ENCODE measurements around the gene JAKMIP3. TPM values are rescaled to one million over a fixed set of nuclear protein-coding genes. Genes with fewer than 3 reads are reported as not detected.

Gene JAKMIP3
- total RNA-seq, 1 donor from 2014 or later, result 1.7 TPM

- no peak for DNase-seq
- H3K36me3 ChIP-seq, result no peaks in the 10 kb centered on the region
- H3K27me3 ChIP-seq (ENCODE audit: low read depth), result peaks cover 17% of the 10 kb centered on the region
- intact Hi-C loops (cut with micrococcal nuclease), result no loop called here
- TF ChIP-seq, protein P1, sequence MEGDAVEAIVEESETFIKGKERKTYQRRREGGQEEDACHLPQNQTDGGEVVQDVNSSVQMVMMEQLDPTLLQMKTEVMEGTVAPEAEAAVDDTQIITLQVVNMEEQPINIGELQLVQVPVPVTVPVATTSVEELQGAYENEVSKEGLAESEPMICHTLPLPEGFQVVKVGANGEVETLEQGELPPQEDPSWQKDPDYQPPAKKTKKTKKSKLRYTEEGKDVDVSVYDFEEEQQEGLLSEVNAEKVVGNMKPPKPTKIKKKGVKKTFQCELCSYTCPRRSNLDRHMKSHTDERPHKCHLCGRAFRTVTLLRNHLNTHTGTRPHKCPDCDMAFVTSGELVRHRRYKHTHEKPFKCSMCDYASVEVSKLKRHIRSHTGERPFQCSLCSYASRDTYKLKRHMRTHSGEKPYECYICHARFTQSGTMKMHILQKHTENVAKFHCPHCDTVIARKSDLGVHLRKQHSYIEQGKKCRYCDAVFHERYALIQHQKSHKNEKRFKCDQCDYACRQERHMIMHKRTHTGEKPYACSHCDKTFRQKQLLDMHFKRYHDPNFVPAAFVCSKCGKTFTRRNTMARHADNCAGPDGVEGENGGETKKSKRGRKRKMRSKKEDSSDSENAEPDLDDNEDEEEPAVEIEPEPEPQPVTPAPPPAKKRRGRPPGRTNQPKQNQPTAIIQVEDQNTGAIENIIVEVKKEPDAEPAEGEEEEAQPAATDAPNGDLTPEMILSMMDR (IDR thresholded peaks at IDR 0.05; ENCODE audit: borderline replicate concordance), result no peak
- peaks cover 23% of the 10 kb centered on the region for H3K9me3 ChIP-seq (replicated peaks)
- no peaks in the 10 kb centered on the region for H3K4me1 ChIP-seq
- H3K27ac ChIP-seq (replicated peaks), result no peak overlapping the region
- no peak overlapping the region for H3K4me3 ChIP-seq
Measured at GRCh38 chr10:132050191-132050590, 15.6 kb upstream of the JAKMIP3 start.

DNA sequence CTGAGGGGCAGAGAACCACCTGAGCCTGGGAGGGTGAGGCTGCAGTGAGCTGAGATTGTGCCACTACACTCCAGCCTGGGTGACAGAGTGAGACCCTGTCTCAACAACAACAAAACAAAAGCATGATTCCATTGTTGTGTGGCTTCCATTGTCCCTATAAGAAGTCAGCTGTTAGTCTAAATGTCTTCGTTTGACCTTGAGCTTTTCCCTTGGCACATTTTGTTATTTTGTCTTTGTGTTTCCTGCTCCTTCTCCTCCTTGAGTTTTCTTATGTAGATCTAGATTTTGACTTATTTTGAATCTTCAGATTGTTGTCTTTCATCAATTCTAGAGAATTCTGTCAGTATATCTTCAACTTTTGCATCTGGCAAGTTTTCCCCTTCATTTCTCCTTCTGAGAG is 13.6 kb upstream of the JAKMIP3 start:
- Histone ChIP-seq H3K27ac (replicated peaks) (no peak overlapping the region), H3K27me3 (ENCODE audit: low read depth) (peaks cover 21% of the 10 kb centered on the region), H3K36me3 (no peaks in the 10 kb centered on the region), H3K4me3 (no peak overlapping the region), H3K4me1 (no peaks in the 10 kb centered on the region), H3K9me3 (replicated peaks) (peaks cover 23% of the 10 kb centered on the region)
- TF ChIP-seq, protein P1 (IDR thresholded peaks at IDR 0.05; ENCODE audit: borderline replicate concordance), result no peak
- intact Hi-C loops (cut with micrococcal nuclease), result no loop called here
- DNase-seq, result no peak

- peaks cover 26% of the 10 kb centered on the region for H3K27me3 ChIP-seq (ENCODE audit: low read depth)
- TF ChIP-seq, protein P1 (IDR thresholded peaks at IDR 0.05; ENCODE audit: borderline replicate concordance), result no peak
- H3K27ac ChIP-seq (replicated peaks), result no peak overlapping the region
- no peak overlapping the region for H3K4me3 ChIP-seq
- DNase-seq, result no peak
- intact Hi-C loops (cut with micrococcal nuclease), result no loop called here
- no peaks in the 10 kb centered on the region for H3K36me3 ChIP-seq
- H3K4me1 ChIP-seq, result no peaks in the 10 kb centered on the region
- peaks cover 23% of the 10 kb centered on the region for H3K9me3 ChIP-seq (replicated peaks)
Measured at GRCh38 chr10:132054564-132054963, 11.2 kb upstream of the JAKMIP3 start.

DNA sequence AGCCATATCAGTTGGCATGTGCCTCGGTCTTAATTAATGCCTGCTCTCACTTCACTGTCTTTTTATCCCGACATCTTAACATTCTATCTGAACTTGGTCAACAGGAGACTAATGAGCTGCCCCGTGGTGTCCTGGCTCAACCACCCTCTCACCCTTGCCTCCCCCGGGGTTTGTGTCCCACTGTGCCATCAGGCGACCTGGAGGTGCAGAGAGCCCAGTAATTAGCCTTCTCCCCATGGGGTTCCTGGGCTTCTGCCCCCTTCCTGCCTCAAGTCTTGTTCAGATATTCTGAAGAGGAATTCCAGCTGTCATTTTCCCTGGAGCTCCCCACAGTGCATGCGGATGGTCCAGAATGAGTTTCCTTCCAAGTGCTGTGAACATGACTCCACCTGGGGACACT is 10.1 kb upstream of the JAKMIP3 start:
- intact Hi-C loops (cut with micrococcal nuclease), result no loop called here
- peaks cover 26% of the 10 kb centered on the region for H3K27me3 ChIP-seq (ENCODE audit: low read depth)
- no peak overlapping the region for H3K4me3 ChIP-seq
- no peak overlapping the region for H3K27ac ChIP-seq (replicated peaks)
- H3K9me3 ChIP-seq (replicated peaks), result peaks cover 23% of the 10 kb centered on the region
- TF ChIP-seq, protein P1 (IDR thresholded peaks at IDR 0.05; ENCODE audit: borderline replicate concordance), result no peak
- H3K36me3 ChIP-seq, result no peaks in the 10 kb centered on the region
- no peak for DNase-seq
- no peaks in the 10 kb centered on the region for H3K4me1 ChIP-seq

DNA sequence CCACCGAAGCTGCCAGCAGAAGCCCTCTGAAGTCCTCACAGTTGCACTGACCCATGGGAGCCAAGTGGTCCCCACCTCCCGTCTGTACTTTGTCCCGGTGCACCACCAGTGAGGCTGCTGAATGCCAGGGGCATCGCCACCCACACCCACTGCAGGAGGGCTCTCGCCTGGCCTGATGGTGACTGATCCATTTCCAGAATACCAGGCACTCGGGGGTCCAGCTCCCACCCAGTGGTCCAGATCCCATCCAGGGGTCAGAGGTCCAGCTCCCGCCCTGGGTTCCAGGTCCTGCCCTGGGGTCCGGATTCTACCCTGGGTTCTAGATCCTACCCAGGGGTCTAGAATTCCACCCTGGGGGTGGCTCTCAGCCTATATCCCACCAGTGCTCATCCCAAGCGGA is 9.1 kb upstream of the JAKMIP3 start:
- H3K4me1 ChIP-seq, result no peaks in the 10 kb centered on the region
- peaks cover 17% of the 10 kb centered on the region for H3K9me3 ChIP-seq (replicated peaks)
- intact Hi-C loops (cut with micrococcal nuclease), result no loop called here
- peaks cover 26% of the 10 kb centered on the region for H3K27me3 ChIP-seq (ENCODE audit: low read depth)
- no peak overlapping the region for H3K27ac ChIP-seq (replicated peaks)
- TF ChIP-seq, protein P1 (IDR thresholded peaks at IDR 0.05; ENCODE audit: borderline replicate concordance), result no peak
- H3K4me3 ChIP-seq, result no peak overlapping the region
- DNase-seq, result no peak
- no peaks in the 10 kb centered on the region for H3K36me3 ChIP-seq
